HG03439 (cell line): ENCODE results near the gene NCKAP5L.

Experiments
- ATAC-seq: cut with Tn5 transposase; IDR thresholded peaks from one replicate; pipeline ENCODE4 v1.9.1; 2021; ENCODE audit warnings: mild to moderate bottlenecking, moderate library complexity; ENCODE audit not compliant: unreplicated experiment

The NCKAP5L gene

GRCh38 chr12:49803693-49804450 lies 24.3 kb downstream of the NCKAP5L start:
- no peak for ATAC-seq

- no peak for ATAC-seq
Observed at GRCh38 chr12:49801141-49802063, 26.8 kb downstream of the NCKAP5L start.

GRCh38 chr12:49800421-49801140 lies 27.6 kb downstream of the NCKAP5L start:
- no peak for ATAC-seq

- ATAC-seq, result no peak
Observed at GRCh38 chr12:49798934-49799333, 29.3 kb downstream of the NCKAP5L start.

GRCh38 chr12:49798248-49798647 lies 30.0 kb downstream of the NCKAP5L start:
- no peak for ATAC-seq

GRCh38 chr12:49797449-49797776 lies 30.8 kb downstream of the NCKAP5L start:
- no peak for ATAC-seq

GRCh38 chr12:49796606-49797448 lies 31.4 kb downstream of the NCKAP5L start:
- no peak for ATAC-seq

GRCh38 chr12:49796155-49796554 lies 32.1 kb downstream of the NCKAP5L start:
- ATAC-seq, result no peak

- ATAC-seq, result no peak
Observed at GRCh38 chr12:49795654-49796105, 32.5 kb downstream of the NCKAP5L start.

GRCh38 chr12:49794811-49795653 lies 33.2 kb downstream of the NCKAP5L start:
- ATAC-seq, result no peak

- ATAC-seq, result no peak
Observed at GRCh38 chr12:49794021-49794420, 34.2 kb downstream of the NCKAP5L start.

GRCh38 chr12:49793620-49794019 lies 34.6 kb downstream of the NCKAP5L start:
- no peak for ATAC-seq

GRCh38 chr12:49792976-49793580 lies 35.1 kb downstream of the NCKAP5L start:
- no peak for ATAC-seq

- no peak for ATAC-seq
Observed at GRCh38 chr12:49792181-49792970, 35.8 kb downstream of the NCKAP5L start.

- ATAC-seq, result no peak
Observed at GRCh38 chr12:49791700-49792099, 36.5 kb downstream of the NCKAP5L start.

GRCh38 chr12:49790741-49791555 lies 37.3 kb downstream of the NCKAP5L start:
- ATAC-seq, result no peak

GRCh38 chr12:49789992-49790391 lies 38.2 kb downstream of the NCKAP5L start:
- no peak for ATAC-seq
